ENCODE data around the gene ZNF273.

DNA sequence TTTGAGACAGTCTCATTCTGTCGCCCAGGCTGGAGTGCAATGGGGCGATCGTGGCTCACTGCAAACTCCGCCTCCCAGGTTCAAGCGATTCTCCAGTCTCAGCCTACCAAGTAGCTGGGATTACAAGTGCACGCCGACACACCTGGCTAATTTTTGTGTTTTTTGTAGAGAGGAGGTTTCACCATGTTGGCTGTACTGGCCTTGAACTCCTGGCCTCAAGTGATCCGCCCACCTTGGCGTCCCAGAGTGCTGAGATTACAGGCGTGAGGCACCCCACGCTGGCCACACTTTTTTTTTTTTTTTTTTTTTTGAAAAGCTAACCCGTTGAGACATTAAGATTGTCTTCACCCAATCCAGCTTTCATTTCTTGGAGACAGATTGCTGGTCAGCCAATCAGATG is 2.1 kb downstream of the ZNF273 start:
- TF ChIP-seq, protein P1, sequence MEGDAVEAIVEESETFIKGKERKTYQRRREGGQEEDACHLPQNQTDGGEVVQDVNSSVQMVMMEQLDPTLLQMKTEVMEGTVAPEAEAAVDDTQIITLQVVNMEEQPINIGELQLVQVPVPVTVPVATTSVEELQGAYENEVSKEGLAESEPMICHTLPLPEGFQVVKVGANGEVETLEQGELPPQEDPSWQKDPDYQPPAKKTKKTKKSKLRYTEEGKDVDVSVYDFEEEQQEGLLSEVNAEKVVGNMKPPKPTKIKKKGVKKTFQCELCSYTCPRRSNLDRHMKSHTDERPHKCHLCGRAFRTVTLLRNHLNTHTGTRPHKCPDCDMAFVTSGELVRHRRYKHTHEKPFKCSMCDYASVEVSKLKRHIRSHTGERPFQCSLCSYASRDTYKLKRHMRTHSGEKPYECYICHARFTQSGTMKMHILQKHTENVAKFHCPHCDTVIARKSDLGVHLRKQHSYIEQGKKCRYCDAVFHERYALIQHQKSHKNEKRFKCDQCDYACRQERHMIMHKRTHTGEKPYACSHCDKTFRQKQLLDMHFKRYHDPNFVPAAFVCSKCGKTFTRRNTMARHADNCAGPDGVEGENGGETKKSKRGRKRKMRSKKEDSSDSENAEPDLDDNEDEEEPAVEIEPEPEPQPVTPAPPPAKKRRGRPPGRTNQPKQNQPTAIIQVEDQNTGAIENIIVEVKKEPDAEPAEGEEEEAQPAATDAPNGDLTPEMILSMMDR (IDR thresholded peaks at IDR 0.05): no peak
- TF ChIP-seq EP300 (IDR thresholded peaks at IDR 0.05): no peak
